HK-2 (cell line): ENCODE measurements around the gene TMPRSS2.

Experiments used
- DNase-seq: peaks from one replicate; pipeline ENCODE4 v3.0.0-alpha.2; 2018; ENCODE audit not compliant: unreplicated experiment

The TMPRSS2 gene

DNA sequence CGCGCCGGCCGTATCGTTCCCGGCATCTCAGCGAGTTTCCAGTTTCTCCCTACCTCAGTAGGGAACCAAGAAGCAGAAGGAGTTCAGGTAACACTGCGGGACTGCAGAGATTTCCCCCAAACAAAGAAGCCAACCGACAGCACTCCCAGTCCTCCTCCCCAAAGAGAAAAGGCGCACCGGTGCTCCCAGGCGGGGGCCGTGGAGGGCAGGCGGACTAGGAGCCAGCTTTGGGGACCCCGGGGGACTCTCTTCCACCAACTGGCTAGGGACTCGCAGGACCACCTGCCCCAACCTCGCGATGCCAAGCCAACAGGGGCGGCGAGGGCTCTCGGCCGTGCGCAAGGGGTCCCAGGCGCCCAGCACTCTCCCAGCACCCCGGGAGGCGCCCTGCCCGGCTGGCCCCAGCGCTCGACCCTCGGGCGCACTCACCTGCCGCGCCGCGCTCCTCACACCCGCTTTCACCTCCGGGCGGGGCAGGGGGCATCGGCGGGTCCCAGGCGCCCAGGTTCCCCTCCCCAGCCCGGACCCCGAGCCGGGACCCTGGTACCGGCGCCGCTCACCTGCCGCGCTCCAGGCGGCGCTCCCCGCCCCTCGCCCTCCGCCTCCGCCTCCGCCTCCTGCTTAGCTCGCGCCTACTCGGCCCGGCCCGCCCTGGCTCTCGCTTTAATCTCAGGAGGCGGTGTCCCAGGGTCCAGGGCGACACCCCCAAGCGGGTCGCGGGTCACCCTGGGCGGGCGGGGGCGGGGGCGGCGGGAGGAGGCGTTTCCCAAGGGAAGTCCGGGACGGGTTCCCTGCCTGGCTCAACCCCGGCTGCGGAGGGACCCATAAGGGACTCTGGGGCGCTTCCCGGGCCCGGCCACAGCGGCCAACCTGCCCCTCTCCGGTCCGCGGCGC, at the start of gene TMPRSS2:
Gene TMPRSS2, minus strand, starts transcription at position 638 of the 894 bp plus-strand sequence. CDS start 10,025 bp downstream, outside the sequence.
- DNase-seq, result no peak

- DNase-seq, result no peak
Observed at GRCh38 chr21:41555057-41555456, 47.1 kb upstream of the TMPRSS2 start.

- no peak for DNase-seq
Observed at GRCh38 chr21:41552254-41552653, 44.3 kb upstream of the TMPRSS2 start.

- no peak for DNase-seq
Observed at GRCh38 chr21:41548781-41549180, 40.8 kb upstream of the TMPRSS2 start.

GRCh38 chr21:41547111-41547510, 39.2 kb upstream of the TMPRSS2 start:
- no peak for DNase-seq

- no peak for DNase-seq
Observed at GRCh38 chr21:41545500-41546359, 37.8 kb upstream of the TMPRSS2 start.

- no peak for DNase-seq
Observed at GRCh38 chr21:41542727-41543126, 34.8 kb upstream of the TMPRSS2 start.

- DNase-seq, result no peak
Observed at GRCh38 chr21:41537356-41537755, 29.4 kb upstream of the TMPRSS2 start.

GRCh38 chr21:41536827-41537103, 28.8 kb upstream of the TMPRSS2 start:
- DNase-seq, result no peak

GRCh38 chr21:41536076-41536826, 28.3 kb upstream of the TMPRSS2 start:
- DNase-seq, result no peak

DNA sequence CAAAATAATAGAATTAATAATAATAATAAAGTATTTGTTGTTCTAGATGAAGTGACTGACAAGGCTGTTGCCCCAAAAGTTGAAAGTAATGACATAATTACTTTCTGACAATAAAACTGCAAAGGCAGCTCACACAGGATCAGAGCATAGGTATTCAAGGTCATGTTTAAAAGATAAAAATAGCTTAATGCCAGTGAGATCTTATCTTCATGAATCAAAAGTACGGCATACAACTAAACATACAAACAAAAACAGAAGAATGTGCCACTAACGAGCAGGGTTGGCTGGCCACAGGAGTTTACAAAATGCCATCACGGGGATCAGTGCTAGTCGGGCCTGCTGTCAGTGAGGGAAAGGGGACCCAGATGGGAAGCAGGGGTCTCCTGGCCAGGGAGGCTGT, 22.4 kb upstream of the TMPRSS2 start:
- no peak for DNase-seq

DNA sequence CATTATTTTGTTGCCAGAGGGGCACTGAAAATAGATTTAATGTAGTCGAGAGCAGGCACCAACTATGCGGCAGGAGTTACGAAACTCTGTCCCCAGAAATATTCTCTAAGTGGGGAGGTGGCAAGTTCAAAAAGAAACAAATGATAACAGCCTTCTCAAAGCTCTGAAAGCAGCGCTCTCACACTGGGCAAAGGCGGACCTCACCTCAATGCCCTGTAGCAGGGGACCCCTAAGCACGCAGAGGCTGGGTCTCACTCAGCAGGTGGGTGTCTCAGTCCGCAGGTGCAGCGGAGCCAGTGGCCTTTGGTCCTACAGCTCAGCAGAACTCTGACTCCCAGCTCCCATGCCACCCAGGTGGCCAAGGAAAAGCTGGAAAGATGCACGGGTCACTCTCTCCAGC, 21.8 kb upstream of the TMPRSS2 start:
- DNase-seq, result no peak

DNA sequence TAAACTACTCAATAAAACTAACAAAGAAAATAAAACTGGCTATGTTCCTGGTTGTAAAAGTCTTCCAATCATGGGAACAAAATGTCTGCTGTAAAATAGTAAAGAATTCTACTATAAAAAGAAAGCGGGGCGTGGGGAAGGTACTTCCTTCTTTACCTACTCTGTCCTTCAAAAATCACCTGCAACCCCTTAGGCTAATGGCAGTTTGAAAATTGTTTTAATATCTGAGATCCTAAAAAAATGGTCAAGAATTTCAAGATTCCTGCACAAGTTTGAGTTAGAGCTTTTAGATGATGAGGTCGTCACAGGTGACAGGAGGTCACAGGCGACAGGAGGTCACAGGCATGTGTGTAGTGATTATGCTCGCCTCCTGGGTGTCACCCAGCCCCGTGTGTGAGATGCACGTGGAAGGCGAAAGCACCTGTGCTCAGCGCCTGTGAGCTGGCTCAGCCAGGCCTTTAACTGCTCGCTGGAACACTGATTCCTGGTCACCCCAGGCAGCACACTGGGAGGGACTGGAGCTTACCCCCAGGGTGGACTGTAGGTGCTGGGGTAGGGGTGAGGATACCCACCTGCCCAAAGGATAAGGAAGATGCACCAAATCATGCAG, 18.6 kb upstream of the TMPRSS2 start:
- DNase-seq, result no peak

DNA sequence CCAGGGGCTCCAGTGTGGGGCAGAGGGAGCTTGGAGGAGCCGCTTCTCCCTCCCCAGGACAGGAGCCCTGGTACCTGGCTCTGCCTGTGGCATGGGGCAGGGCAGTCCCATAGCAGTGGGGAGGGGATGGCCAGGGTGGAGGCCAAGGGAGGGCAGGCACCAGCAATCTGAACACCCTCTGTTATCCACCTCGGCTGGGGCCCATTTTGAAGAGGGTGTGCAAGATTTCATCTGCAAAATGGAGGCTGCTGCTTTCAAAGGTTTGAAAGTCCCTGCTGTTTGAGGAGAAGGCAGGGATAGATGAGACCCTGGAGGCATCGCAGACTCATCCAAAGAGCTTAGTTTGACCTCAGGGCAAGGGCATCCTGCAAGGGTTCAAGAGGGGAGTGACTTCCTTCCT, 15.2 kb upstream of the TMPRSS2 start:
- no peak for DNase-seq

GRCh38 chr21:41521489-41522027, 13.6 kb upstream of the TMPRSS2 start:
- DNase-seq, result no peak

DNA sequence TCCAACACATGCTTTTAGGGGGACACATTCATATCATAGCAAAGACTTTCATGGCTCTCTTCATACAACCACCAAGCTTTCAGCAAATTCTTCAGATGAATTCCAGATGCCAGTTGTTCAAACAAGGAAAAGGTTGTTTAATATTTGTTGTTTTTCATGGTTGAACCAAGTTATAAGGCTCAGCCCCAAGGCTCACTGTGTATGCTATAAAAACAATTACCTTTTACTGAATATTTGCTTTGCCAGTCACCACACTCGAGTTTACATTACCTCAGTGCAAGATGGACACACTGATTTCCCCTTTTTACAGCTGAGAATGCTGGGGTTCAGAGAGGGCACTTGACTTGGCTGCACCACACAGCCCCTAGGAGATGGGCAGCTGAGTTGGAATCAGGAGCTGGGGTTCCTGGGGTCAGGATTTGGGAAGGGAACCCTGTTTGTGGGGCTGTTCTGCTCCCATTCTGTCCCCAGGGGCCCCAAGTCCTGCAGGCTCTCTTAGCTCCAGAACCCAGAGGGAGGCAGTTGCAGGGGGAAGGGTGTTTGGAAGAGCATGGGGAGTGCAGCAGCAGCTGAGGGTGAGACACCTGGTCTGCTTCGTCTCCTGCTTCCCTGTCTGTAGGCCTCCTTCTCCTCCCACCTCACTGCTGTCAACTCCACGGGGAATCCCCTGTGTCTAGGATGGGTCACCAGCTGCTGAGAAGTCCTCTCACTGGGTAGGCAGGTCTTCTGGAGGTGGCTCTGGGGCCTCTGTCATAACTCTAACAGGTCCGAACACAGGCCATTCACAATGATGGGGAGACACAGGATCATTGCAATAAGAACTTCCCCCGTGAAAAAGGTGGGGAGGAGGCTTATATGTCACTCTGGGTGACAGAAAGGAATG, 12.8 kb upstream of the TMPRSS2 start:
- DNase-seq, result no peak

DNA sequence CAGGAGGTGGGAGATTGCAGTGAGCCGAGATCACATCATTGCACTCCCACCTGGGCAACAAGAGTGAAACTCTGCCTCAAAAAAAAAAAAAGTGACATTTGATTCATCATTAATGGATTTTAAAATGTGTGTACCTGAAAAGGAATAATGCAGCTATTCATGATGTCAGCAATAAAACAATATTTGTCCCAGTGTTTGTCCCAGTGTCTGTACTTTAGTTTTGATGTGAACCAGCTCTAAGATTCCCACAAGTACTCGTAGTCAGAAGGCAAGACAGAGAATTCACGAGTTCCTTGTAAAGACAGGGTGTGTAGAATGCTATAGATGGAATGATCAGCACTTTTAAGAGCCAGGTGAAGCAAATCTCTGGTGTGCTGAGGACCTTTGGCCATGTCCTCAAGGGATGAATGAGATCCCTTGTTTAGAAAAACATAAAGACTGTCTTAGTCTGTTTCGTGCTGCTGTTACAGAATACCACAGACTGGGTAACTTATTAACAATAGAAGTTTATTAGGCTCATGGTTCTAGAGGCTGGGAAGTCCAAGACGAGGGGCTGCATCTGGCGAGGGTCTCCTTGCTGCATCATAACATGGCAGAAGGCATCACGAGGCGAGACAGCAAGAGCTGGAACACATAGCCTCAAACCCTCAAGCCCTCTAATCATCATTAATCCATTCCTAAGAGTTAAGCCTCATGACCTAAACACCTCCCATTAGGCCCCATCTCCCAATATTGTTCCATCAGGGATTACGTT, 12.0 kb upstream of the TMPRSS2 start:
- no peak for DNase-seq

- no peak for DNase-seq
Observed at GRCh38 chr21:41518757-41519156, 10.8 kb upstream of the TMPRSS2 start.

DNA sequence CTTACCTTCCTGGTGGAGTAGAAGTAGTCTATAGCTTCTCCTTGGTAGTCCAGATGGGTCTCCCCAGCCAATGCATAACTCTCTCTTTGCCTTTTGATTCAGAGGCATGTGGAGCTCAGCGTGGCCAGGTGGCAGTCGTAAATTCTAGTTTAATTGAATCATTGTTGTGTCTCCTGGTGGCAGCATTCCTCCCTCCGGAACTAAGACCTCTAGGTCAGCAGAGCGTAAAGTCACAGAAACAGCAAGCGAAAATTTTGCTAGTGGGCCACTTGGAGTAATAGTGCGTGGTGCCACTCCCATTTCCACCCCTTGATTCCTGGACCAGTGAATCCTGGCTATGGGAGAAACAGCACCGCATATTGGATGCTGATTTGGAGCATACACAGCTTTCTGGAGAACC, 3.9 kb upstream of the TMPRSS2 start:
- no peak for DNase-seq

- no peak for DNase-seq
Observed at GRCh38 chr21:41510500-41510899, 2.5 kb upstream of the TMPRSS2 start.
